K562 (cell line): Measurements from ENCODE around the gene ZFYVE16. TPM values are rescaled to one million over a fixed set of nuclear protein-coding genes. Genes with fewer than 3 reads are reported as not detected.

Experiments
- ASH1L ChIP-seq: fragments of 450-650 bp; IDR thresholded peaks from 2 replicates; pipeline ENCODE4 v1.6.1; 2018; ENCODE audit warnings: borderline replicate concordance, mild to moderate bottlenecking, low read depth; ENCODE audit not compliant: partially characterized antibody
- ATF1 ChIP-seq, 2 experiments: fragments of 450-650 bp in 1 of 2; IDR thresholded peaks; 2 replicates each; pipeline ENCODE4 v1.6.1; 2016; ENCODE audit warnings: missing compliant biosample characterization in 1 of 2, missing genetic modification characterization in 1 of 2
- EWSR1 ChIP-seq: fragments of 450-650 bp; IDR thresholded peaks from 2 replicates; pipeline ENCODE4 v1.6.1; 2018; ENCODE audit warnings: borderline replicate concordance, mild to moderate bottlenecking, low read depth, moderate library complexity; ENCODE audit not compliant: partially characterized antibody
- MEF2A ChIP-seq: IDR thresholded peaks from 2 replicates; pipeline ENCODE4 v1.6.1; 2011; ENCODE audit warnings: low read depth, mild to moderate bottlenecking, low read length, moderate library complexity; ENCODE audit not compliant: control insufficient read depth
- ZBTB11 ChIP-seq, 3 experiments: fragments of 200-800 bp in 1 of 3; fragments of 250-450 bp in 1 of 3; fragments of 450-650 bp in 1 of 3; sonication (Bioruptor Pico) in 1 of 3; sonication (Bioruptor generic) in 1 of 3; formaldehyde crosslinking in 1 of 3; IDR thresholded peaks; 2 replicates each; pipeline versions ENCODE4 v1.6.1 to v1.8.0; 2016 to 2022; ENCODE audit warnings: mild to moderate bottlenecking in 2 of 3, missing genetic modification characterization in 2 of 3, missing compliant biosample characterization in 1 of 3, moderate library complexity in 1 of 3
- ZNF778 ChIP-seq: fragments of 450-650 bp; formaldehyde crosslinking; IDR thresholded peaks from 2 replicates; pipeline ENCODE4 v1.4.0; 2020; ENCODE audit warnings: mild to moderate bottlenecking, moderate library complexity
- polyA plus RNA-seq, 8 experiments: library from polyadenylated mRNA; depleted of rRNA in 4 of 8; stranded (reverse) in 5 of 8; unstranded in 3 of 8; fragments of >200 nt; fragmentation: Nextera tagmentation in 2 of 8; fragmentation: Illumina TruSeq in 1 of 8; extraction: Ambion mirVana in 2 of 8; extraction: Trizol in 1 of 8; gene quantifications; 2 replicates each; pipeline versions ENCODE4 v1.2.1 to v1.2.3, GENCODE V29; 2011 to 2014; ENCODE audit warnings: inconsistent platforms in 1 of 8, missing spikeins in 1 of 8
- total RNA-seq, 7 experiments: library from RNA; depleted of rRNA in 6 of 7; stranded (reverse); fragments of >200 nt in 6 of 7; fragmentation: Illumina TruSeq in 2 of 7; extraction: Trizol in 2 of 7; gene quantifications; 2 replicates each; pipeline versions ENCODE4 v1.2.1 to v1.2.3, GENCODE V29; 2011 to 2021; ENCODE audit warnings: low replicate concordance in 1 of 7
- TF ChIP-seq, protein P1 (sequence below): sonication (generic); formaldehyde crosslinking; IDR thresholded peaks from 2 replicates; pipeline ENCODE4 v1.8.1; 2023; ENCODE audit warnings: mild to moderate bottlenecking, missing genetic modification reagents

ZFYVE16 gene
- total and polyA plus RNA-seq, 9 of the 15 experiments (the other 6 are each of a cell fraction or from before 2014, with no cell fraction given): 6.0 to 18.9 (median 12.5) TPM

DNA sequence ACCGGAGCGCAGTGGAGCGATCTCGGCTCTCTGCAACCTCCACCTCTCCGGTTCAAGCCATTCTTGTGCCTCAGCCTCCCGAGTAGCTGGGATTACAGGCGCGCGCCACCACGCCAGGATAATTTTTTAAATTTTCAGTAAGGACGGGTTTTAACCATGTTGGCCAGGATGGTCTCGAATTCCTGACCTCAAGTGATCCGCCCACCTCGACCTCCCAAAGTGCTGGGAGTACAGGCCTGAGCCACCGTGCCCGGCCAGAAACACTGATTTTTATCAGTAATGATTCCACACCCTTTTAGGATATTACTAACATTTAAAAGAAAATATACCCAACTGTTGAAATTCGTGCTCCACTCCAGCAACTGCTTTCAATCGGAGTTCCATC, 79.6 kb downstream of the ZFYVE16 start (continued):
- no peak for TF ChIP-seq ASH1L
- no peak for TF ChIP-seq EWSR1
- TF ChIP-seq ATF1 (CRISPR knock-in tag; IDR thresholded peaks at IDR 0.05): no peak
- no peak for TF ChIP-seq ATF1 (tag; IDR thresholded peaks at IDR 0.05)
- TF ChIP-seq MEF2A: no peak
- TF ChIP-seq, protein P1, sequence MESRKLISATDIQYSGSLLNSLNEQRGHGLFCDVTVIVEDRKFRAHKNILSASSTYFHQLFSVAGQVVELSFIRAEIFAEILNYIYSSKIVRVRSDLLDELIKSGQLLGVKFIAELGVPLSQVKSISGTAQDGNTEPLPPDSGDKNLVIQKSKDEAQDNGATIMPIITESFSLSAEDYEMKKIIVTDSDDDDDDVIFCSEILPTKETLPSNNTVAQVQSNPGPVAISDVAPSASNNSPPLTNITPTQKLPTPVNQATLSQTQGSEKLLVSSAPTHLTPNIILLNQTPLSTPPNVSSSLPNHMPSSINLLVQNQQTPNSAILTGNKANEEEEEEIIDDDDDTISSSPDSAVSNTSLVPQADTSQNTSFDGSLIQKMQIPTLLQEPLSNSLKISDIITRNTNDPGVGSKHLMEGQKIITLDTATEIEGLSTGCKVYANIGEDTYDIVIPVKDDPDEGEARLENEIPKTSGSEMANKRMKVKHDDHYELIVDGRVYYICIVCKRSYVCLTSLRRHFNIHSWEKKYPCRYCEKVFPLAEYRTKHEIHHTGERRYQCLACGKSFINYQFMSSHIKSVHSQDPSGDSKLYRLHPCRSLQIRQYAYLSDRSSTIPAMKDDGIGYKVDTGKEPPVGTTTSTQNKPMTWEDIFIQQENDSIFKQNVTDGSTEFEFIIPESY: no peak
- no peak for TF ChIP-seq ZNF778 (CRISPR knock-in tag)
- no peak for TF ChIP-seq ZBTB11 (CRISPR knock-in tag; IDR thresholded peaks at IDR 0.05)
